H9 (cell line): Measurements from ENCODE around the gene PDIA4. TPM values are rescaled to one million over a fixed set of nuclear protein-coding genes. Genes with fewer than 3 reads are reported as not detected.
A peak's percentile ranks its signal among the peaks of the same experiment; 100 is the strongest.
"Not testable (repeated sequence)": the region's sequence is repeated elsewhere in the genome, so short reads cannot be mapped to it uniquely, and the experiment has no call there.

Experiments used
- DNase-seq: peaks from one replicate; pipeline ENCODE4 v3.0.0-alpha.2; 2017
- H2AFZ ChIP-seq: one replicate; pipeline ENCODE4 v1.6.1; 2013; ENCODE audit warnings: mild to moderate bottlenecking, low read length, control low read depth, moderate library complexity
- H2AK5ac ChIP-seq: 2 replicates; pipeline ENCODE4 v1.6.1; 2013; ENCODE audit warnings: low read length, control low read depth, mixed read lengths; ENCODE audit not compliant: insufficient read length
- H2BK120ac ChIP-seq: one replicate; pipeline ENCODE4 v1.6.1; 2013; ENCODE audit warnings: low read depth, mild to moderate bottlenecking, low read length, control low read depth, inconsistent platforms; ENCODE audit not compliant: poor library complexity, severe bottlenecking
- H2BK12ac ChIP-seq: 2 replicates; pipeline ENCODE4 v1.6.1; 2013; ENCODE audit warnings: low read length, control low read depth, mixed read lengths, low read depth; ENCODE audit not compliant: insufficient read length
- H2BK15ac ChIP-seq: 2 replicates; pipeline ENCODE4 v1.6.1; 2013; ENCODE audit warnings: low read depth, low read length, control low read depth
- H2BK20ac ChIP-seq: one replicate; pipeline ENCODE4 v1.6.1; 2013; ENCODE audit warnings: low read depth, mild to moderate bottlenecking, low read length, control low read depth, inconsistent platforms; ENCODE audit not compliant: poor library complexity, severe bottlenecking
- H2BK5ac ChIP-seq: 2 replicates; pipeline ENCODE4 v1.6.1; 2013; ENCODE audit warnings: low read length, control low read depth, mixed read lengths; ENCODE audit not compliant: insufficient read length
- H3K14ac ChIP-seq: 2 replicates; pipeline ENCODE4 v1.6.1; 2013; ENCODE audit warnings: low read length, control low read depth; ENCODE audit not compliant: insufficient read depth
- H3K18ac ChIP-seq: 2 replicates; pipeline ENCODE4 v1.6.1; 2013; ENCODE audit warnings: low read depth, mild to moderate bottlenecking, mixed read lengths, low read length, control low read depth; ENCODE audit not compliant: insufficient read length
- H3K23ac ChIP-seq: 2 replicates; pipeline ENCODE4 v1.6.1; 2013; ENCODE audit warnings: low read length, control low read depth, mixed read lengths, low read depth; ENCODE audit not compliant: insufficient read length
- H3K23me2 ChIP-seq: 2 replicates; pipeline ENCODE4 v1.6.1; 2013; ENCODE audit warnings: low read depth, mild to moderate bottlenecking, mixed read lengths, low read length, control low read depth; ENCODE audit not compliant: insufficient read length, poor library complexity, severe bottlenecking
- H3K27ac ChIP-seq: 2 replicates; pipeline ENCODE4 v1.5.1; 2013; ENCODE audit warnings: low read length, control low read depth, mixed read lengths, low read depth; ENCODE audit not compliant: insufficient read length
- H3K27me3 ChIP-seq: 2 replicates; pipeline ENCODE4 v1.6.1; 2013; ENCODE audit warnings: low read length, control low read depth, inconsistent platforms; ENCODE audit not compliant: insufficient read depth
- H3K4ac ChIP-seq: 2 replicates; pipeline ENCODE4 v1.6.1; 2013; ENCODE audit warnings: low read depth, mild to moderate bottlenecking, control low read depth, inconsistent platforms, low read length, moderate library complexity
- H3K4me1 ChIP-seq: 2 replicates; pipeline ENCODE4 v1.6.1; 2013; ENCODE audit warnings: low read length, control low read depth, inconsistent platforms; ENCODE audit not compliant: insufficient read depth
- H3K4me2 ChIP-seq: 2 replicates; pipeline ENCODE4 v1.6.1; 2013; ENCODE audit warnings: low read length, control low read depth, mixed read lengths; ENCODE audit not compliant: insufficient read length, insufficient read depth
- H3K56ac ChIP-seq: 2 replicates; pipeline ENCODE4 v1.6.1; 2013; ENCODE audit warnings: low read depth, mild to moderate bottlenecking, mixed read lengths, low read length, control low read depth; ENCODE audit not compliant: insufficient read length
- H3K79me1 ChIP-seq: 2 replicates; pipeline ENCODE4 v1.6.1; 2013; ENCODE audit warnings: low read depth, mild to moderate bottlenecking, moderate library complexity, low read length, control low read depth, inconsistent platforms; ENCODE audit not compliant: insufficient read depth, poor library complexity, severe bottlenecking
- H3K79me2 ChIP-seq: 2 replicates; pipeline ENCODE4 v1.6.1; 2013; ENCODE audit warnings: low read length, control low read depth, inconsistent platforms; ENCODE audit not compliant: insufficient read depth
- H3K9ac ChIP-seq: 2 replicates; pipeline ENCODE4 v1.6.1; 2013; ENCODE audit warnings: low read length, control low read depth, mixed read lengths; ENCODE audit not compliant: insufficient read length; ENCODE audit errors: extremely low read depth
- H3K9me3 ChIP-seq: one replicate; pipeline ENCODE4 v1.6.1; 2013; ENCODE audit warnings: low read depth, low read length, inconsistent platforms; ENCODE audit not compliant: control insufficient read depth
- H3T11ph ChIP-seq: one replicate; pipeline ENCODE4 v1.6.1; 2013; ENCODE audit warnings: mild to moderate bottlenecking, low read length, control low read depth, inconsistent platforms
- H4K20me1 ChIP-seq: one replicate; pipeline ENCODE4 v1.6.1; 2013; ENCODE audit not compliant: control insufficient read depth, insufficient read length, insufficient read depth
- H4K5ac ChIP-seq: 2 replicates; pipeline ENCODE4 v1.6.1; 2013; ENCODE audit warnings: low read depth, mild to moderate bottlenecking, mixed read lengths, low read length, control low read depth; ENCODE audit not compliant: insufficient read length
- H4K8ac ChIP-seq: replicated peaks from 2 replicates; pipeline ENCODE4 v1.6.1; 2013; ENCODE audit warnings: low read length, control low read depth, mixed read lengths, low read depth; ENCODE audit not compliant: insufficient read length
- H4K91ac ChIP-seq: 2 replicates; pipeline ENCODE4 v1.6.1; 2013; ENCODE audit warnings: low read depth, mild to moderate bottlenecking, moderate library complexity, mixed read lengths, low read length, control low read depth; ENCODE audit not compliant: insufficient read length
- H3K27ac Mint-ChIP-seq, 3 experiments: 2 replicates in 2 of 3; 3 replicates in 1 of 3; pipeline ENCODE4 v1.8.0; 2020 to 2021; ENCODE audit warnings: mixed read lengths in 3 of 3, mild to moderate bottlenecking in 1 of 3, moderate library complexity in 1 of 3
- H3K27me3 Mint-ChIP-seq: 2 replicates; pipeline ENCODE4 v1.8.0; 2021; ENCODE audit warnings: low read depth, mild to moderate bottlenecking, moderate library complexity, mixed read lengths
- H3K36me3 Mint-ChIP-seq, 3 experiments: 2 replicates in 2 of 3; 3 replicates in 1 of 3; pipeline ENCODE4 v1.8.0; 2020 to 2021; ENCODE audit warnings: low read depth in 3 of 3, mixed read lengths in 3 of 3; ENCODE audit not compliant: insufficient read depth in 1 of 3
- H3K4me1 Mint-ChIP-seq, 2 experiments: 2 replicates each; pipeline ENCODE4 v1.8.0; 2020; ENCODE audit warnings: mixed read lengths in 2 of 2
- H3K4me3 Mint-ChIP-seq, 2 experiments: 2 replicates in 1 of 2; 3 replicates in 1 of 2; pipeline ENCODE4 v1.8.0; 2020 to 2021; ENCODE audit warnings: mild to moderate bottlenecking in 2 of 2, mixed read lengths in 2 of 2, moderate library complexity in 1 of 2
- H3K9me3 Mint-ChIP-seq, 2 experiments: 2 replicates in 1 of 2; 3 replicates in 1 of 2; pipeline ENCODE4 v1.8.0; 2020; ENCODE audit warnings: mild to moderate bottlenecking in 2 of 2, mixed read lengths in 2 of 2, moderate library complexity in 1 of 2
- CTCF ChIP-seq: fragments of 200-600 bp; sonication (generic); conservative IDR thresholded peaks from 3 replicates; pipeline ENCODE4 v1.8.0; 2021; ENCODE audit warnings: antibody characterized with exemption, mild to moderate bottlenecking
- WGBS: extraction: QIAGEN DNeasy Blood & Tissue Kit; methylation state at CpG from one replicate; pipeline ENCODE4 v1.1.7; 2013; ENCODE audit warnings: missing lambda C conversion rate, low lambda C conversion rate, mixed read lengths; ENCODE audit not compliant: insufficient read length; ENCODE audit errors: extremely low coverage; 5-methylcytosine and 5-hydroxymethylcytosine counted together
- total RNA-seq: library from RNA; stranded (reverse); gene quantifications from 2 replicates; pipeline ENCODE4 v1.2.1, GENCODE V29; 2021

PDIA4 gene
- total RNA-seq, 1 experiment from 2014 or later: 217 TPM

GRCh38 chr7:149013876-149014275 lies 14.4 kb downstream of the PDIA4 start:
- Mint-ChIP-seq H3K9me3 (no peaks in the 10 kb centered on the region), H3K4me3 (no peak overlapping the region), H3K27ac (no peak overlapping the region), H3K27me3 (no peaks in the 10 kb centered on the region), H3K36me3 (peaks cover 65 to 88% (median 82%) of the 10 kb centered on the region in 3 experiments), H3K4me1 (peaks cover 8 to 15% of the 10 kb centered on the region in 2 experiments)
- Histone ChIP-seq H3K79me1 (no peaks in the 10 kb centered on the region), H4K20me1 (no peaks in the 10 kb centered on the region), H2BK12ac (no peak overlapping the region), H3K14ac (no peak overlapping the region), H3K18ac (no peak overlapping the region), H3K23ac (no peak overlapping the region), H2BK120ac (no peak overlapping the region), H3K79me2 (no peaks in the 10 kb centered on the region), H3K9me3 (no peaks in the 10 kb centered on the region), H2BK5ac (no peak overlapping the region), H2BK20ac (no peak overlapping the region), H2BK15ac (no peak overlapping the region), H3K9ac (no peak overlapping the region), H3T11ph (no peak overlapping the region), H3K4ac (no peak overlapping the region), H3K23me2 (no peaks in the 10 kb centered on the region), H4K5ac (no peak overlapping the region), H4K91ac (no peak overlapping the region), H3K27me3 (no peaks in the 10 kb centered on the region), H3K4me2 (no peak overlapping the region), H2AFZ (no peak overlapping the region), H4K8ac (no peak overlapping the region), H3K27ac (no peak overlapping the region), H2AK5ac (no peak overlapping the region), H3K4me1 (0 out of 2 replicates have a peak, but pooled peaks cover 2% of the 10 kb centered on the region), H3K56ac (no peak overlapping the region)
- TF ChIP-seq CTCF: no peak
- WGBS: no CpG with 5 or more reads among the region's 5 CpGs
- no peak for DNase-seq

- not testable (repeated sequence) for H3K27ac ChIP-seq, H2BK20ac ChIP-seq, H3K4me2 ChIP-seq, H2BK120ac ChIP-seq, DNase-seq, H4K5ac ChIP-seq, H2BK15ac ChIP-seq, H3K23me2 ChIP-seq, H3K56ac ChIP-seq, H3K18ac ChIP-seq, H3K79me1 ChIP-seq, H3K4ac ChIP-seq, H3K14ac ChIP-seq, H2AFZ ChIP-seq, H2BK5ac ChIP-seq, H3K9me3 ChIP-seq, H4K91ac ChIP-seq, H4K8ac ChIP-seq, H2AK5ac ChIP-seq, H3T11ph ChIP-seq, H4K20me1 ChIP-seq, H3K79me2 ChIP-seq, H3K27me3 ChIP-seq, H3K9me3 Mint-ChIP-seq, H3K27me3 Mint-ChIP-seq, H3K9ac ChIP-seq, H2BK12ac ChIP-seq, H3K4me1 ChIP-seq, H3K4me3 Mint-ChIP-seq, H3K23ac ChIP-seq
- Mint-ChIP-seq H3K27ac (peak overlapping the region in 2 of 3 experiments; percentile 24 to 50; a peak in 3 of 7 replicates), H3K4me1 (peaks cover 8 to 15% of the 10 kb centered on the region in 2 experiments), H3K36me3 (peaks cover 65 to 92% (median 85%) of the 10 kb centered on the region in 3 experiments)
- no CpG with 5 or more reads among the region's 12 CpGs for WGBS
Measured at GRCh38 chr7:149012730-149013129, 15.6 kb downstream of the PDIA4 start.
